ENCODE data around the gene CCDC197.

The CCDC197 gene

GRCh38 chr14:94043756-94044475, 46.8 kb downstream of the CCDC197 start:
- DNase-seq (ENCODE audit: low spot score) = no peak

GRCh38 chr14:94044476-94045091, 47.5 kb downstream of the CCDC197 start:
- DNase-seq (ENCODE audit: low spot score) = no peak

- no peak for DNase-seq (ENCODE audit: low spot score)
These were observed 48.0 kb downstream of the CCDC197 start for GRCh38 chr14:94045101-94045500.

- no peak for DNase-seq (ENCODE audit: low spot score)
These were observed 48.7 kb downstream of the CCDC197 start for GRCh38 chr14:94045563-94046345.

GRCh38 chr14:94046696-94047250, 49.7 kb downstream of the CCDC197 start:
- no peak for DNase-seq (ENCODE audit: low spot score)

- DNase-seq (ENCODE audit: low spot score) = no peak
These were observed 50.5 kb downstream of the CCDC197 start for GRCh38 chr14:94047581-94047980.

GRCh38 chr14:94048691-94049624, 51.9 kb downstream of the CCDC197 start:
- no peak for DNase-seq (ENCODE audit: low spot score)

GRCh38 chr14:94049625-94050023, 52.5 kb downstream of the CCDC197 start:
- DNase-seq (ENCODE audit: low spot score) = no peak

- no peak for DNase-seq (ENCODE audit: low spot score)
These were observed 53.3 kb downstream of the CCDC197 start for GRCh38 chr14:94050231-94050880.

- no peak for DNase-seq (ENCODE audit: low spot score)
These were observed 54.0 kb downstream of the CCDC197 start for GRCh38 chr14:94051115-94051514.

GRCh38 chr14:94051779-94052178, 54.7 kb downstream of the CCDC197 start:
- DNase-seq (ENCODE audit: low spot score) = no peak

- DNase-seq (ENCODE audit: low spot score) = no peak
These were observed 55.1 kb downstream of the CCDC197 start for GRCh38 chr14:94052199-94052598.

- DNase-seq (ENCODE audit: low spot score) = no peak
These were observed 55.6 kb downstream of the CCDC197 start for GRCh38 chr14:94052662-94053061.

GRCh38 chr14:94054401-94054800, 57.3 kb downstream of the CCDC197 start:
- DNase-seq (ENCODE audit: low spot score) = no peak

GRCh38 chr14:94054936-94055335, 57.8 kb downstream of the CCDC197 start:
- no peak for DNase-seq (ENCODE audit: low spot score)

- DNase-seq (ENCODE audit: low spot score) = no peak
These were observed 59.6 kb downstream of the CCDC197 start for GRCh38 chr14:94056579-94057308.

GRCh38 chr14:94058128-94058673, 61.1 kb downstream of the CCDC197 start:
- no peak for DNase-seq (ENCODE audit: low spot score)
